ENCODE results near the gene CDON. TPM values are rescaled to one million over a fixed set of nuclear protein-coding genes. Genes with fewer than 3 reads are reported as not detected.

Gene CDON
- total and polyA plus RNA-seq, 2 donors (not counting 1 experiment from before 2014, with no cell fraction given): 0.01 TPM; not detected in 1

- Histone ChIP-seq H3K9me3 (ENCODE audit: control extremely low read depth in 1 of 3, control insufficient read depth in 2 of 3, insufficient read depth in 1 of 3, low read length in 2 of 3) (peaks cover 0 to 8% (median 2%) of the 10 kb centered on the region in 3 donors), H3K4me2 (replicated peaks; ENCODE audit: low read depth, low read length, poor library complexity, severe bottlenecking) (peak overlapping the region; percentile 90), H4K20me1 (ENCODE audit: control insufficient read depth, insufficient read depth, low read length, poor library complexity, severe bottlenecking) (no peaks in the 10 kb centered on the region), H3K27me3 (replicated peaks in 1 of 4; ENCODE audit: control extremely low read depth in 1 of 4, control insufficient read depth in 3 of 4, insufficient read depth in 4 of 4, low read length in 3 of 4) (peaks cover 0 to 30% (median 24%) of the 10 kb centered on the region in 4 experiments), H3K36me3 (replicated peaks in 1 of 2; ENCODE audit: control extremely low read depth in 1 of 2, control insufficient read depth in 1 of 2, extremely low read depth in 1 of 2, insufficient read depth in 2 of 2, low read length in 1 of 2) (no peaks in the 10 kb centered on the region), H2AFZ (ENCODE audit: insufficient read depth, low read depth, low read length, poor library complexity, severe bottlenecking) (peak overlapping the region; percentile 78), H3K4me3 (ENCODE audit: control extremely low read depth in 1 of 5, extremely low read depth in 1 of 5, insufficient read depth in 1 of 5, low read depth in 2 of 5, low read length in 4 of 5) (peak overlapping the region in 4 of 5 experiments; percentile 16 to 69 (median 62)), H3K27ac (ENCODE audit: low read length in 2 of 2) (no peak overlapping the region), H3K9ac (ENCODE audit: low read length) (peak overlapping the region; percentile 77), H3K79me2 (ENCODE audit: control insufficient read depth, insufficient read depth, low read length) (no peaks in the 10 kb centered on the region), H3K4me1 (ENCODE audit: control insufficient read depth in 2 of 2, insufficient read depth in 2 of 2, low read length in 2 of 2) (peaks cover 8 to 10% of the 10 kb centered on the region in 2 donors)
- Mint-ChIP-seq H3K4me1 (peaks cover 10% of the 10 kb centered on the region), H3K9me3 (ENCODE audit: insufficient read depth) (no peaks in the 10 kb centered on the region), H3K4me3 (peak overlapping the region; percentile 75), H3K27me3 (peaks cover 57% of the 10 kb centered on the region), H3K27ac (no peak overlapping the region)
- no peak for ATAC-seq (ENCODE audit: low read depth)
- POLR2A ChIA-PET: no interaction called here
- intact Hi-C loops (cut with micrococcal nuclease): loop anchor here (1.0 to 5.0 kb wide), 3 partner anchors 149 to 207 kb away; partner anchors contain the start of genes FAM118B, FOXRED1, HYLS1 and RPUSD4
- CTCF ChIA-PET: no interaction called here
- TF ChIP-seq EZH2 (IDR thresholded peaks at IDR 0.05; ENCODE audit: borderline replicate concordance, insufficient read depth, low read depth, low read length, poor library complexity, severe bottlenecking): no peak
- TF ChIP-seq, protein P1, sequence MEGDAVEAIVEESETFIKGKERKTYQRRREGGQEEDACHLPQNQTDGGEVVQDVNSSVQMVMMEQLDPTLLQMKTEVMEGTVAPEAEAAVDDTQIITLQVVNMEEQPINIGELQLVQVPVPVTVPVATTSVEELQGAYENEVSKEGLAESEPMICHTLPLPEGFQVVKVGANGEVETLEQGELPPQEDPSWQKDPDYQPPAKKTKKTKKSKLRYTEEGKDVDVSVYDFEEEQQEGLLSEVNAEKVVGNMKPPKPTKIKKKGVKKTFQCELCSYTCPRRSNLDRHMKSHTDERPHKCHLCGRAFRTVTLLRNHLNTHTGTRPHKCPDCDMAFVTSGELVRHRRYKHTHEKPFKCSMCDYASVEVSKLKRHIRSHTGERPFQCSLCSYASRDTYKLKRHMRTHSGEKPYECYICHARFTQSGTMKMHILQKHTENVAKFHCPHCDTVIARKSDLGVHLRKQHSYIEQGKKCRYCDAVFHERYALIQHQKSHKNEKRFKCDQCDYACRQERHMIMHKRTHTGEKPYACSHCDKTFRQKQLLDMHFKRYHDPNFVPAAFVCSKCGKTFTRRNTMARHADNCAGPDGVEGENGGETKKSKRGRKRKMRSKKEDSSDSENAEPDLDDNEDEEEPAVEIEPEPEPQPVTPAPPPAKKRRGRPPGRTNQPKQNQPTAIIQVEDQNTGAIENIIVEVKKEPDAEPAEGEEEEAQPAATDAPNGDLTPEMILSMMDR (IDR thresholded peaks at IDR 0.05): no peak
- DNase-seq: no peak
- 1% methylated on average over 54 of the region's 57 CpGs for WGBS (ENCODE audit: insufficient coverage)
Observed at GRCh38 chr11:126061707-126062678, 673 bp downstream of the CDON start.

DNA sequence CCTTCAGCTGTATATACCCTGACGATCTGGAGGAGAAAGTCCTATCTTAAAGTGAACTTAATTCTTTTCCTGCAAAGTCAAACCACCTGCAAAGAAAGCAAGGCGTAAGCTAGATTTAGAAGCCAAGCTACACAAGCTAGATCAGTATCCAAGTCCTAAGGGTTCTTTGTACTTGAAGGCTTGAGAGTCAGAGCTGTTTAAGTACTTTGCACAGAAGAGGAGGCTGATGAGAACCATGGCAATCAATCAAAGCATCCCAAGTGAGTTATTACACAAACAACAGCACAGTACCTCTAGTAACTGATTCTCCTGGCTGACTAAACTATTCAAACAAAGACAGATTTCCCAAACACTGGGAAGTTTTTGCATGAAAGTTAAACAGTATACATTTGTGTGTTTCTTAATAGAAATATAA lies 1.9 kb downstream of the CDON start:
- WGBS (ENCODE audit: insufficient coverage): 100% methylated on average over 1 of the region's 2 CpGs
- Histone ChIP-seq H3K79me2 (ENCODE audit: control insufficient read depth, insufficient read depth, low read length) (no peaks in the 10 kb centered on the region), H3K9me3 (ENCODE audit: control extremely low read depth in 1 of 3, control insufficient read depth in 2 of 3, insufficient read depth in 1 of 3, low read length in 2 of 3) (peaks cover 0 to 8% (median 2%) of the 10 kb centered on the region in 3 donors), H3K4me1 (ENCODE audit: control insufficient read depth in 2 of 2, insufficient read depth in 2 of 2, low read length in 2 of 2) (peaks cover 8 to 10% of the 10 kb centered on the region in 2 donors), H3K4me2 (replicated peaks; ENCODE audit: low read depth, low read length, poor library complexity, severe bottlenecking) (no peak overlapping the region), H3K27ac (ENCODE audit: low read length in 2 of 2) (no peak overlapping the region), H4K20me1 (ENCODE audit: control insufficient read depth, insufficient read depth, low read length, poor library complexity, severe bottlenecking) (no peaks in the 10 kb centered on the region), H3K4me3 (ENCODE audit: control extremely low read depth in 1 of 5, extremely low read depth in 1 of 5, insufficient read depth in 1 of 5, low read depth in 2 of 5, low read length in 4 of 5) (no peak overlapping the region), H2AFZ (ENCODE audit: insufficient read depth, low read depth, low read length, poor library complexity, severe bottlenecking) (no peak overlapping the region), H3K9ac (ENCODE audit: low read length) (no peak overlapping the region), H3K27me3 (replicated peaks in 1 of 4; ENCODE audit: control extremely low read depth in 1 of 4, control insufficient read depth in 3 of 4, insufficient read depth in 4 of 4, low read length in 3 of 4) (peaks cover 0 to 34% (median 24%) of the 10 kb centered on the region in 4 experiments), H3K36me3 (replicated peaks in 1 of 2; ENCODE audit: control extremely low read depth in 1 of 2, control insufficient read depth in 1 of 2, extremely low read depth in 1 of 2, insufficient read depth in 2 of 2, low read length in 1 of 2) (no peaks in the 10 kb centered on the region)
- H3K4me3 Mint-ChIP-seq: peak overlapping the region; percentile 46
- no peaks in the 10 kb centered on the region for H3K9me3 Mint-ChIP-seq (ENCODE audit: insufficient read depth)
- no peak for DNase-seq
- peaks cover 10% of the 10 kb centered on the region for H3K4me1 Mint-ChIP-seq
- POLR2A ChIA-PET: no interaction called here
- H3K27me3 Mint-ChIP-seq: peaks cover 60% of the 10 kb centered on the region
- TF ChIP-seq EZH2 (IDR thresholded peaks at IDR 0.05; ENCODE audit: borderline replicate concordance, insufficient read depth, low read depth, low read length, poor library complexity, severe bottlenecking): no peak
- TF ChIP-seq, protein P1 (IDR thresholded peaks at IDR 0.05): no peak
- ATAC-seq (ENCODE audit: low read depth): no peak
- CTCF ChIA-PET: no interaction called here
- no peak overlapping the region for H3K27ac Mint-ChIP-seq
- intact Hi-C loops (cut with micrococcal nuclease): loop anchor here (5.0 kb wide), 1 partner anchor 173 kb away; the partner anchor contains the start of gene HYLS1
